ENCODE results near the gene SLC38A7.

Gene SLC38A7

GRCh38 chr16:58634265-58634802 is 50.2 kb downstream of the SLC38A7 start:
- DNase-seq, result no peak

- DNase-seq, result peak; percentile 96
Observed at GRCh38 chr16:58629733-58630640, 54.6 kb downstream of the SLC38A7 start, which contains the start of gene CNOT1. CNOT1 (minus strand) TSS chr16:58629826; CDS start chr16:58599337, 30,489 bp downstream.

- DNase-seq, result peak; percentile 38
Observed at GRCh38 chr16:58628845-58629732, 55.5 kb downstream of the SLC38A7 start.

GRCh38 chr16:58624209-58624608 is 60.4 kb downstream of the SLC38A7 start:
- no peak for DNase-seq

- DNase-seq, result no peak
Observed at GRCh38 chr16:58620396-58620795, 64.2 kb downstream of the SLC38A7 start.

GRCh38 chr16:58615280-58615679 is 69.3 kb downstream of the SLC38A7 start:
- DNase-seq, result no peak

Measured in NCI-H345 (cell line).